Activated T-helper 2 cell treated with anti-CD3 and anti-CD28 coated beads, Interferon-gamma antibody, Interleukin-2, Interleukin-4, amounts not matched to agents 10 μg/mL and 5 μg/mL and 100 μg/mL, durations not matched to agents 14 hours and 24 hours and 36 hours (primary cell): Measurements from ENCODE around the gene FLG2. TPM values are rescaled to one million over a fixed set of nuclear protein-coding genes. Genes with fewer than 3 reads are reported as not detected.
"Not testable (repeated sequence)": the region's sequence is repeated elsewhere in the genome, so short reads cannot be mapped to it uniquely, and the experiment has no call there.

Experiments used
- DNase-seq: peaks from one replicate; pipeline ENCODE4 v3.0.0; 2021; ENCODE audit warnings: low spot score
- H3K27ac Mint-ChIP-seq: one replicate; pipeline ENCODE4 v1.8.0; 2021; ENCODE audit warnings: mixed read lengths
- H3K27me3 Mint-ChIP-seq: one replicate; pipeline ENCODE4 v1.8.0; 2021; ENCODE audit warnings: low read depth, mixed read lengths
- H3K36me3 Mint-ChIP-seq: one replicate; pipeline ENCODE4 v1.8.0; 2021; ENCODE audit warnings: low read depth, mixed read lengths
- H3K4me1 Mint-ChIP-seq: one replicate; pipeline ENCODE4 v1.8.0; 2021; ENCODE audit warnings: low read depth, mixed read lengths
- H3K4me3 Mint-ChIP-seq: one replicate; pipeline ENCODE4 v1.8.0; 2021; ENCODE audit warnings: low read depth, mild to moderate bottlenecking, moderate library complexity, mixed read lengths
- H3K9me3 Mint-ChIP-seq: one replicate; pipeline ENCODE4 v1.8.0; 2021; ENCODE audit warnings: mixed read lengths
- intact Hi-C: fragments of 100-400 bp; cut with micrococcal nuclease; formaldehyde crosslinking; loops from one replicate; pipeline ENCODE4 v1.15.1; 2023
- total RNA-seq: library from RNA; stranded (reverse); gene quantifications from 2 replicates; pipeline ENCODE4 v1.2.3, GENCODE V29; 2022

The FLG2 gene
- total RNA-seq, 1 donor from 2014 or later, result not detected

- H3K27ac Mint-ChIP-seq, DNase-seq, H3K36me3 Mint-ChIP-seq, intact Hi-C loops, H3K27me3 Mint-ChIP-seq, H3K4me3 Mint-ChIP-seq, H3K4me1 Mint-ChIP-seq, H3K9me3 Mint-ChIP-seq: not testable (repeated sequence)
Observed at GRCh38 chr1:152308758-152309157, 51.0 kb downstream of the FLG2 start.

- intact Hi-C loops, DNase-seq, H3K4me3 Mint-ChIP-seq, H3K27ac Mint-ChIP-seq, H3K36me3 Mint-ChIP-seq, H3K4me1 Mint-ChIP-seq, H3K9me3 Mint-ChIP-seq, H3K27me3 Mint-ChIP-seq: not testable (repeated sequence)
Observed at GRCh38 chr1:152307970-152308369, 51.8 kb downstream of the FLG2 start.

- DNase-seq, H3K27ac Mint-ChIP-seq, H3K36me3 Mint-ChIP-seq, H3K4me3 Mint-ChIP-seq, H3K4me1 Mint-ChIP-seq, intact Hi-C loops, H3K27me3 Mint-ChIP-seq, H3K9me3 Mint-ChIP-seq: not testable (repeated sequence)
Observed at GRCh38 chr1:152306123-152306522, 53.7 kb downstream of the FLG2 start.

GRCh38 chr1:152304773-152305172 lies 55.0 kb downstream of the FLG2 start:
- H3K27ac Mint-ChIP-seq, H3K9me3 Mint-ChIP-seq, H3K27me3 Mint-ChIP-seq, H3K4me1 Mint-ChIP-seq, H3K4me3 Mint-ChIP-seq, DNase-seq, H3K36me3 Mint-ChIP-seq, intact Hi-C loops: not testable (repeated sequence)

- H3K27me3 Mint-ChIP-seq, H3K27ac Mint-ChIP-seq, H3K4me1 Mint-ChIP-seq, H3K9me3 Mint-ChIP-seq, intact Hi-C loops, DNase-seq, H3K4me3 Mint-ChIP-seq, H3K36me3 Mint-ChIP-seq: not testable (repeated sequence)
Observed at GRCh38 chr1:152303139-152303872, 56.5 kb downstream of the FLG2 start.

Other genes starting within 250 kb of the FLG2 start
- 0.02 TPM in 1 of 2 replicates, not detected in the other for gene TCHH, start 244.6 kb downstream of the FLG2 start, total RNA-seq
- not detected in 2 replicates for gene RPTN, start 200.8 kb downstream of the FLG2 start, total RNA-seq
- gene HRNR, start 135.8 kb downstream of the FLG2 start, total RNA-seq, result not detected in 2 replicates
- gene FLG, start 34.8 kb downstream of the FLG2 start, total RNA-seq, result not detected in 2 replicates
- not detected in 2 replicates for gene CRNN, start 54.3 kb upstream of the FLG2 start, total RNA-seq
- not detected in 2 replicates for gene LCE5A, start 150.8 kb upstream of the FLG2 start, total RNA-seq
- not detected in 2 replicates for gene CRCT1, start 154.5 kb upstream of the FLG2 start, total RNA-seq
- gene LCE3E, start 206.8 kb upstream of the FLG2 start, total RNA-seq, result not detected in 2 replicates
- gene LCE3D, start 220.5 kb upstream of the FLG2 start, total RNA-seq, result not detected in 2 replicates
- not detected in 2 replicates for gene LCE3C, start 240.2 kb upstream of the FLG2 start, total RNA-seq